ENCODE measurements around the gene OR14A2.

GRCh38 chr1:247738315-247738714, 9.6 kb downstream of the OR14A2 start, which contains the start of gene OR14K1:
- no peak for TF ChIP-seq CTCF (IDR thresholded peaks at IDR 0.05)
- TF ChIP-seq POLR2AphosphoS5 (IDR thresholded peaks at IDR 0.05) = no peak
